ENCODE measurements around the gene KCNIP1.

DNA sequence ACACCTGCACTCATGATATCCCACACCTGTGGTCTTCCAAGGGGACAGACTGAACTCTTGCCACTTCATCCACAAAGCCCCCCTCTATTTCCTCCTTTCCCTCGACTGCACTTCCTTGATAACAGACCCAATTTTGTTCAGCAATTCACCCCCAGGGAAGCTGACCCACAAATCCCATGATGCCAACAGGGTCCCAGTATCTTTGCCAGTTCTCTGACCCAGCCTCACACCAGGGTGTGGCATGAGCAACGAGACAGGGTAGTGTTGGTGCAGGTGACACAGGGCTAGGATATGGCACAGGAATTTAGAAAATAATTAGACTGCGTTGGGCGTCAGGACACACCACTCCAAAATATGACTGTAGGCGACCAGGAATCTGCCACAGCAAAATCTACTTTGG, 30.2 kb upstream of the KCNIP1 start:
- TF ChIP-seq CTCF (IDR thresholded peaks at IDR 0.05), result no peak
- no peak for TF ChIP-seq EP300 (IDR thresholded peaks at IDR 0.05)

Measured in tibial nerve (tissue), 4 donors.